ENCODE results near the gene LAIR2.
A peak's percentile ranks its signal among the peaks of the same experiment; 100 is the strongest.
"Not testable (repeated sequence)": the region's sequence is repeated elsewhere in the genome, so short reads cannot be mapped to it uniquely, and the experiment has no call there.

The LAIR2 gene

GRCh38 chr19:54464630-54465425 is 37.8 kb upstream of the LAIR2 start:
- peak; percentile 40 for DNase-seq (ENCODE audit: low read depth, low spot score)

- no peak for DNase-seq (ENCODE audit: low read depth, low spot score)
These were observed 37.1 kb upstream of the LAIR2 start for GRCh38 chr19:54465426-54466109.

GRCh38 chr19:54466110-54466480 is 36.5 kb upstream of the LAIR2 start:
- not testable (repeated sequence) for DNase-seq (ENCODE audit: low read depth, low spot score)

- no peak for DNase-seq (ENCODE audit: low read depth, low spot score)
These were observed 33.1 kb upstream of the LAIR2 start for GRCh38 chr19:54469496-54469934.

GRCh38 chr19:54470276-54470887 is 32.2 kb upstream of the LAIR2 start:
- no peak for DNase-seq (ENCODE audit: low read depth, low spot score)

GRCh38 chr19:54470991-54471782 is 31.4 kb upstream of the LAIR2 start:
- DNase-seq (ENCODE audit: low read depth, low spot score) = no peak

GRCh38 chr19:54473071-54473891 is 29.4 kb upstream of the LAIR2 start, which contains the start of gene CDC42EP5:
Gene CDC42EP5 (minus strand): TSS chr19:54473296. CDS start chr19:54465547, 7,749 bp downstream.
- no peak for DNase-seq (ENCODE audit: low read depth, low spot score)

- DNase-seq (ENCODE audit: low read depth, low spot score) = no peak
These were observed 28.7 kb upstream of the LAIR2 start for GRCh38 chr19:54473892-54474372.

- no peak for DNase-seq (ENCODE audit: low read depth, low spot score)
These were observed 26.9 kb upstream of the LAIR2 start for GRCh38 chr19:54475706-54476105.

GRCh38 chr19:54477650-54478049 is 25.0 kb upstream of the LAIR2 start:
- no peak for DNase-seq (ENCODE audit: low read depth, low spot score)

GRCh38 chr19:54478677-54479266 is 23.9 kb upstream of the LAIR2 start:
- DNase-seq (ENCODE audit: low read depth, low spot score) = no peak

- DNase-seq (ENCODE audit: low read depth, low spot score) = no peak
These were observed 22.6 kb upstream of the LAIR2 start for GRCh38 chr19:54480051-54480450.

GRCh38 chr19:54481326-54481930 is 21.2 kb upstream of the LAIR2 start:
- DNase-seq (ENCODE audit: low read depth, low spot score) = no peak

- no peak for DNase-seq (ENCODE audit: low read depth, low spot score)
These were observed 19.7 kb upstream of the LAIR2 start for GRCh38 chr19:54482889-54483288.

- no peak for DNase-seq (ENCODE audit: low read depth, low spot score)
These were observed 18.2 kb upstream of the LAIR2 start for GRCh38 chr19:54484451-54484850.

GRCh38 chr19:54485851-54486250 is 16.8 kb upstream of the LAIR2 start:
- no peak for DNase-seq (ENCODE audit: low read depth, low spot score)

- no peak for DNase-seq (ENCODE audit: low read depth, low spot score)
These were observed 13.3 kb upstream of the LAIR2 start for GRCh38 chr19:54489341-54489740.

GRCh38 chr19:54489766-54490165 is 12.9 kb upstream of the LAIR2 start:
- no peak for DNase-seq (ENCODE audit: low read depth, low spot score)

GRCh38 chr19:54492568-54492967 is 10.1 kb upstream of the LAIR2 start:
- no peak for DNase-seq (ENCODE audit: low read depth, low spot score)

- DNase-seq (ENCODE audit: low read depth, low spot score) = not testable (repeated sequence)
These were observed 9.6 kb upstream of the LAIR2 start for GRCh38 chr19:54493056-54493455.

Measured in activated naive CD8-positive, alpha-beta T cell treated with anti-CD3 and anti-CD28 coated beads, Interleukin-2, amount 50 U/mL, for 16 hours (primary cell).